Thyroid gland (tissue), 4 donors: Measurements from ENCODE around the gene PADI6.

Source experiments
- POLR2A ChIP-seq, 2 donors: fragments of 450-650 bp; IDR thresholded peaks; one replicate each; pipeline ENCODE4 v1.6.1; 2017; ENCODE audit warnings: antibody characterized with exemption in 2 of 2, mild to moderate bottlenecking in 2 of 2, moderate library complexity in 1 of 2
- TF ChIP-seq, protein P1 (sequence below), 6 experiments: fragments of 200-600 bp in 3 of 6; fragments of 450-650 bp in 3 of 6; sonication (generic) in 3 of 6; IDR thresholded peaks; one replicate each; pipeline ENCODE4 v1.5.1; 2016 to 2019; ENCODE audit warnings: antibody characterized with exemption in 6 of 6, mild to moderate bottlenecking in 2 of 6, inconsistent platforms in 1 of 6, moderate library complexity in 1 of 6

DNA sequence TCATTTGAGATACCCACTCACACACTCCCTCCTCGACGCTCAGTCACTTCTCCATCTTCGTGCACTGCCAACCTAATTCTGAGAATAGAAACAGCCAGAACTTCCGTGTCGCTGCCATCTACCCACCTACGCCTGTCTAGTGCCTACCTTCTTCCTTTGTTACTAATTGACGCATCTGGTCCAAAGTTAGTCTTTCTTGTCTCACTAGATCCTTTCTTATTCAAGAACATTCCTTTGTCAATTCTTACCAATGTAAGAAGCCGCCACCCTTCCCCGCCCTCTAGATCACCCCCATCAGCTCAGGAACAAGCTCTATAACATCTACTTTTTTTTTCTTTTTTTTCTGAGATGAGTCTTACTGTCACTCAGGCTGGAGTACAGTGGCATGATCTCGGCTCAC lies 3.7 kb downstream of the PADI6 start:
- TF ChIP-seq, protein P1, sequence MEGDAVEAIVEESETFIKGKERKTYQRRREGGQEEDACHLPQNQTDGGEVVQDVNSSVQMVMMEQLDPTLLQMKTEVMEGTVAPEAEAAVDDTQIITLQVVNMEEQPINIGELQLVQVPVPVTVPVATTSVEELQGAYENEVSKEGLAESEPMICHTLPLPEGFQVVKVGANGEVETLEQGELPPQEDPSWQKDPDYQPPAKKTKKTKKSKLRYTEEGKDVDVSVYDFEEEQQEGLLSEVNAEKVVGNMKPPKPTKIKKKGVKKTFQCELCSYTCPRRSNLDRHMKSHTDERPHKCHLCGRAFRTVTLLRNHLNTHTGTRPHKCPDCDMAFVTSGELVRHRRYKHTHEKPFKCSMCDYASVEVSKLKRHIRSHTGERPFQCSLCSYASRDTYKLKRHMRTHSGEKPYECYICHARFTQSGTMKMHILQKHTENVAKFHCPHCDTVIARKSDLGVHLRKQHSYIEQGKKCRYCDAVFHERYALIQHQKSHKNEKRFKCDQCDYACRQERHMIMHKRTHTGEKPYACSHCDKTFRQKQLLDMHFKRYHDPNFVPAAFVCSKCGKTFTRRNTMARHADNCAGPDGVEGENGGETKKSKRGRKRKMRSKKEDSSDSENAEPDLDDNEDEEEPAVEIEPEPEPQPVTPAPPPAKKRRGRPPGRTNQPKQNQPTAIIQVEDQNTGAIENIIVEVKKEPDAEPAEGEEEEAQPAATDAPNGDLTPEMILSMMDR (IDR thresholded peaks at IDR 0.05): no peak
- TF ChIP-seq POLR2A (IDR thresholded peaks at IDR 0.05): no peak
